H9 (cell line): Measurements from ENCODE around the gene ADAMTSL3. TPM values are rescaled to one million over a fixed set of nuclear protein-coding genes. Genes with fewer than 3 reads are reported as not detected.

Experiments
- DNase-seq: peaks from one replicate; pipeline ENCODE4 v3.0.0-alpha.2; 2017
- H2AFZ ChIP-seq: one replicate; pipeline ENCODE4 v1.6.1; 2013; ENCODE audit warnings: mild to moderate bottlenecking, low read length, control low read depth, moderate library complexity
- H2AK5ac ChIP-seq: 2 replicates; pipeline ENCODE4 v1.6.1; 2013; ENCODE audit warnings: low read length, control low read depth, mixed read lengths; ENCODE audit not compliant: insufficient read length
- H2BK120ac ChIP-seq: one replicate; pipeline ENCODE4 v1.6.1; 2013; ENCODE audit warnings: low read depth, mild to moderate bottlenecking, low read length, control low read depth, inconsistent platforms; ENCODE audit not compliant: poor library complexity, severe bottlenecking
- H2BK12ac ChIP-seq: 2 replicates; pipeline ENCODE4 v1.6.1; 2013; ENCODE audit warnings: low read length, control low read depth, mixed read lengths, low read depth; ENCODE audit not compliant: insufficient read length
- H2BK15ac ChIP-seq: 2 replicates; pipeline ENCODE4 v1.6.1; 2013; ENCODE audit warnings: low read depth, low read length, control low read depth
- H2BK20ac ChIP-seq: one replicate; pipeline ENCODE4 v1.6.1; 2013; ENCODE audit warnings: low read depth, mild to moderate bottlenecking, low read length, control low read depth, inconsistent platforms; ENCODE audit not compliant: poor library complexity, severe bottlenecking
- H2BK5ac ChIP-seq: 2 replicates; pipeline ENCODE4 v1.6.1; 2013; ENCODE audit warnings: low read length, control low read depth, mixed read lengths; ENCODE audit not compliant: insufficient read length
- H3K14ac ChIP-seq: 2 replicates; pipeline ENCODE4 v1.6.1; 2013; ENCODE audit warnings: low read length, control low read depth; ENCODE audit not compliant: insufficient read depth
- H3K18ac ChIP-seq: 2 replicates; pipeline ENCODE4 v1.6.1; 2013; ENCODE audit warnings: low read depth, mild to moderate bottlenecking, mixed read lengths, low read length, control low read depth; ENCODE audit not compliant: insufficient read length
- H3K23ac ChIP-seq: 2 replicates; pipeline ENCODE4 v1.6.1; 2013; ENCODE audit warnings: low read length, control low read depth, mixed read lengths, low read depth; ENCODE audit not compliant: insufficient read length
- H3K23me2 ChIP-seq: 2 replicates; pipeline ENCODE4 v1.6.1; 2013; ENCODE audit warnings: low read depth, mild to moderate bottlenecking, mixed read lengths, low read length, control low read depth; ENCODE audit not compliant: insufficient read length, poor library complexity, severe bottlenecking
- H3K27ac ChIP-seq: 2 replicates; pipeline ENCODE4 v1.5.1; 2013; ENCODE audit warnings: low read length, control low read depth, mixed read lengths, low read depth; ENCODE audit not compliant: insufficient read length
- H3K27me3 ChIP-seq: 2 replicates; pipeline ENCODE4 v1.6.1; 2013; ENCODE audit warnings: low read length, control low read depth, inconsistent platforms; ENCODE audit not compliant: insufficient read depth
- H3K4ac ChIP-seq: 2 replicates; pipeline ENCODE4 v1.6.1; 2013; ENCODE audit warnings: low read depth, mild to moderate bottlenecking, control low read depth, inconsistent platforms, low read length, moderate library complexity
- H3K4me1 ChIP-seq: 2 replicates; pipeline ENCODE4 v1.6.1; 2013; ENCODE audit warnings: low read length, control low read depth, inconsistent platforms; ENCODE audit not compliant: insufficient read depth
- H3K4me2 ChIP-seq: 2 replicates; pipeline ENCODE4 v1.6.1; 2013; ENCODE audit warnings: low read length, control low read depth, mixed read lengths; ENCODE audit not compliant: insufficient read length, insufficient read depth
- H3K56ac ChIP-seq: 2 replicates; pipeline ENCODE4 v1.6.1; 2013; ENCODE audit warnings: low read depth, mild to moderate bottlenecking, mixed read lengths, low read length, control low read depth; ENCODE audit not compliant: insufficient read length
- H3K79me1 ChIP-seq: 2 replicates; pipeline ENCODE4 v1.6.1; 2013; ENCODE audit warnings: low read depth, mild to moderate bottlenecking, moderate library complexity, low read length, control low read depth, inconsistent platforms; ENCODE audit not compliant: insufficient read depth, poor library complexity, severe bottlenecking
- H3K79me2 ChIP-seq: 2 replicates; pipeline ENCODE4 v1.6.1; 2013; ENCODE audit warnings: low read length, control low read depth, inconsistent platforms; ENCODE audit not compliant: insufficient read depth
- H3K9ac ChIP-seq: 2 replicates; pipeline ENCODE4 v1.6.1; 2013; ENCODE audit warnings: low read length, control low read depth, mixed read lengths; ENCODE audit not compliant: insufficient read length; ENCODE audit errors: extremely low read depth
- H3K9me3 ChIP-seq: one replicate; pipeline ENCODE4 v1.6.1; 2013; ENCODE audit warnings: low read depth, low read length, inconsistent platforms; ENCODE audit not compliant: control insufficient read depth
- H3T11ph ChIP-seq: one replicate; pipeline ENCODE4 v1.6.1; 2013; ENCODE audit warnings: mild to moderate bottlenecking, low read length, control low read depth, inconsistent platforms
- H4K20me1 ChIP-seq: one replicate; pipeline ENCODE4 v1.6.1; 2013; ENCODE audit not compliant: control insufficient read depth, insufficient read length, insufficient read depth
- H4K5ac ChIP-seq: 2 replicates; pipeline ENCODE4 v1.6.1; 2013; ENCODE audit warnings: low read depth, mild to moderate bottlenecking, mixed read lengths, low read length, control low read depth; ENCODE audit not compliant: insufficient read length
- H4K8ac ChIP-seq: replicated peaks from 2 replicates; pipeline ENCODE4 v1.6.1; 2013; ENCODE audit warnings: low read length, control low read depth, mixed read lengths, low read depth; ENCODE audit not compliant: insufficient read length
- H4K91ac ChIP-seq: 2 replicates; pipeline ENCODE4 v1.6.1; 2013; ENCODE audit warnings: low read depth, mild to moderate bottlenecking, moderate library complexity, mixed read lengths, low read length, control low read depth; ENCODE audit not compliant: insufficient read length
- H3K27ac Mint-ChIP-seq, 3 experiments: 2 replicates in 2 of 3; 3 replicates in 1 of 3; pipeline ENCODE4 v1.8.0; 2020 to 2021; ENCODE audit warnings: mixed read lengths in 3 of 3, mild to moderate bottlenecking in 1 of 3, moderate library complexity in 1 of 3
- H3K27me3 Mint-ChIP-seq: 2 replicates; pipeline ENCODE4 v1.8.0; 2021; ENCODE audit warnings: low read depth, mild to moderate bottlenecking, moderate library complexity, mixed read lengths
- H3K36me3 Mint-ChIP-seq, 3 experiments: 2 replicates in 2 of 3; 3 replicates in 1 of 3; pipeline ENCODE4 v1.8.0; 2020 to 2021; ENCODE audit warnings: low read depth in 3 of 3, mixed read lengths in 3 of 3; ENCODE audit not compliant: insufficient read depth in 1 of 3
- H3K4me1 Mint-ChIP-seq, 2 experiments: 2 replicates each; pipeline ENCODE4 v1.8.0; 2020; ENCODE audit warnings: mixed read lengths in 2 of 2
- H3K4me3 Mint-ChIP-seq, 2 experiments: 2 replicates in 1 of 2; 3 replicates in 1 of 2; pipeline ENCODE4 v1.8.0; 2020 to 2021; ENCODE audit warnings: mild to moderate bottlenecking in 2 of 2, mixed read lengths in 2 of 2, moderate library complexity in 1 of 2
- H3K9me3 Mint-ChIP-seq, 2 experiments: 2 replicates in 1 of 2; 3 replicates in 1 of 2; pipeline ENCODE4 v1.8.0; 2020; ENCODE audit warnings: mild to moderate bottlenecking in 2 of 2, mixed read lengths in 2 of 2, moderate library complexity in 1 of 2
- CTCF ChIP-seq: fragments of 200-600 bp; sonication (generic); conservative IDR thresholded peaks from 3 replicates; pipeline ENCODE4 v1.8.0; 2021; ENCODE audit warnings: antibody characterized with exemption, mild to moderate bottlenecking
- WGBS: extraction: QIAGEN DNeasy Blood & Tissue Kit; methylation state at CpG from one replicate; pipeline ENCODE4 v1.1.7; 2013; ENCODE audit warnings: missing lambda C conversion rate, low lambda C conversion rate, mixed read lengths; ENCODE audit not compliant: insufficient read length; ENCODE audit errors: extremely low coverage; 5-methylcytosine and 5-hydroxymethylcytosine counted together
- total RNA-seq: library from RNA; stranded (reverse); gene quantifications from 2 replicates; pipeline ENCODE4 v1.2.1, GENCODE V29; 2021

ADAMTSL3 gene
- total RNA-seq, 1 experiment from 2014 or later: 0.39 TPM

DNA sequence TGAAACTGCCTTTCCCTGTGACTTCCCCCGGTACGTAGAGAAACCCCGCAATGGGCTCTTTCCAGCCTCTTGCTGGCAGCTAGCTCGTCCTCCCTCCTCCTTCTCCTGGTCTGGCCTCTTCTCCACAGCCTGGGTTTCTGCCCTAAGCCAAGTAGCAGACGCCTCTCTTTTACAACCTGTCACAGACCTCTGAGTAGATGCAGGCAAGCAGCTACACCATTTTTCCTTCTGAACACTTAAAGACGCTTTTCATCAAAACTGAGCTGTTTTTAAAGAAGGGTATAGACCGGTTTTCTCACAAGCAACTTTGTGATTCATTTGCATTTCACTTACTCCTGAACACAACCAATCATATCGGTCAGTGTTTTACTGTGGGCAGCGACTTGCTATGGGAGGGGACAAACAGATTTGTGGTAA lies 32.0 kb downstream of the ADAMTSL3 start:
- Histone ChIP-seq H4K20me1 (no peaks in the 10 kb centered on the region), H3K9ac (no peak overlapping the region), H2BK120ac (no peak overlapping the region), H3T11ph (no peak overlapping the region), H3K27me3 (no peaks in the 10 kb centered on the region), H2BK12ac (no peak overlapping the region), H2BK15ac (no peak overlapping the region), H2AK5ac (no peak overlapping the region), H3K4me2 (no peak overlapping the region), H4K5ac (no peak overlapping the region), H3K79me2 (no peaks in the 10 kb centered on the region), H3K18ac (no peak overlapping the region), H3K14ac (no peak overlapping the region), H2BK20ac (no peak overlapping the region), H3K4ac (no peak overlapping the region), H3K79me1 (no peaks in the 10 kb centered on the region), H3K23ac (no peak overlapping the region), H4K8ac (no peak overlapping the region), H3K27ac (no peak overlapping the region), H2AFZ (no peak overlapping the region), H3K4me1 (no peaks in the 10 kb centered on the region), H3K23me2 (no peaks in the 10 kb centered on the region), H4K91ac (no peak overlapping the region), H3K9me3 (no peaks in the 10 kb centered on the region), H3K56ac (no peak overlapping the region), H2BK5ac (no peak overlapping the region)
- Mint-ChIP-seq H3K27ac (no peak overlapping the region), H3K9me3 (no peaks in the 10 kb centered on the region), H3K27me3 (no peaks in the 10 kb centered on the region; the same call in none of the 2 replicates), H3K4me1 (no peaks in the 10 kb centered on the region), H3K4me3 (no peak overlapping the region), H3K36me3 (no peaks in the 10 kb centered on the region; a peak in 1 of 7 replicates)
- no peak for TF ChIP-seq CTCF
- WGBS: no CpG with 5 or more reads among the region's 9 CpGs
- no peak for DNase-seq
